Measurements from ENCODE around the gene PTPRG.

DNA sequence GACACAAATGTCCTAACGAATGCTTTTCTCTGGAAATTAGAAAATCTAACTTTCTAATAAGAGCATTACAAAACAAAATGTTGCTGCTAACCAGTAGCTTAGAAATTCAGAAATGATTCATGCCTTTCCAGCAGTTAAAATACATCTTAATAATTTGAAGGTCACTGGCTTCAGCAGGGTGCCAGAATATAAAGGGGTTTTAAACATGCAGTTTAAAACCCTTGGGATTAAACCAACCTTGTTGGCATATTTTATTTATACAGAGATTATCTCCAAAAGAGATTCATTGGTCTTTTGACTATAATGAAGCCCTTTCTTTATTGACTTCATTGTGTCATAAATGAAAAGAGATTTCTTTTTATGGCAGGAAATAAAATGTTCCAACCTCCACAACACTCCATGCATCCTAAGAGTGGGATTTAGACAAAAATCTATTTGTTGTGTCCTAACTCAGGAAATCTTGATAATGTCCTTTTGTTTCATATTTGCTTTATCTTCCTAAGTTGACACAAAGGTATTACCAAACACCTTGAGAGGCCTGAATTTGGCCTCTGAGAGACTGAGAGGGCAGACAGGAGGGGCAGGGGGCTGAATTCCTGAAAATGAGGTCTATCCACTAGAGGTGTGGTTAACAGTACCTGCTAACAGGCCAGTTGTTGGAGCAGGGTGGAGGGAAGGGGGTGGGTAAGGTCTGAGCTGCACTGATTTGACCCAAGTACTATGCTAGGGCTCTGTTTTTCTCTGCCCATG lies 687.5 kb downstream of the PTPRG start:
- TF ChIP-seq, protein P1, sequence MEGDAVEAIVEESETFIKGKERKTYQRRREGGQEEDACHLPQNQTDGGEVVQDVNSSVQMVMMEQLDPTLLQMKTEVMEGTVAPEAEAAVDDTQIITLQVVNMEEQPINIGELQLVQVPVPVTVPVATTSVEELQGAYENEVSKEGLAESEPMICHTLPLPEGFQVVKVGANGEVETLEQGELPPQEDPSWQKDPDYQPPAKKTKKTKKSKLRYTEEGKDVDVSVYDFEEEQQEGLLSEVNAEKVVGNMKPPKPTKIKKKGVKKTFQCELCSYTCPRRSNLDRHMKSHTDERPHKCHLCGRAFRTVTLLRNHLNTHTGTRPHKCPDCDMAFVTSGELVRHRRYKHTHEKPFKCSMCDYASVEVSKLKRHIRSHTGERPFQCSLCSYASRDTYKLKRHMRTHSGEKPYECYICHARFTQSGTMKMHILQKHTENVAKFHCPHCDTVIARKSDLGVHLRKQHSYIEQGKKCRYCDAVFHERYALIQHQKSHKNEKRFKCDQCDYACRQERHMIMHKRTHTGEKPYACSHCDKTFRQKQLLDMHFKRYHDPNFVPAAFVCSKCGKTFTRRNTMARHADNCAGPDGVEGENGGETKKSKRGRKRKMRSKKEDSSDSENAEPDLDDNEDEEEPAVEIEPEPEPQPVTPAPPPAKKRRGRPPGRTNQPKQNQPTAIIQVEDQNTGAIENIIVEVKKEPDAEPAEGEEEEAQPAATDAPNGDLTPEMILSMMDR (IDR thresholded peaks at IDR 0.05; ENCODE audit: insufficient read depth, low read depth, low read length): no peak
- TF ChIP-seq EZH2 (IDR thresholded peaks at IDR 0.05; ENCODE audit: insufficient read depth, low read length): no peak
